ENCODE measurements around the gene HERC4.

The HERC4 gene

DNA sequence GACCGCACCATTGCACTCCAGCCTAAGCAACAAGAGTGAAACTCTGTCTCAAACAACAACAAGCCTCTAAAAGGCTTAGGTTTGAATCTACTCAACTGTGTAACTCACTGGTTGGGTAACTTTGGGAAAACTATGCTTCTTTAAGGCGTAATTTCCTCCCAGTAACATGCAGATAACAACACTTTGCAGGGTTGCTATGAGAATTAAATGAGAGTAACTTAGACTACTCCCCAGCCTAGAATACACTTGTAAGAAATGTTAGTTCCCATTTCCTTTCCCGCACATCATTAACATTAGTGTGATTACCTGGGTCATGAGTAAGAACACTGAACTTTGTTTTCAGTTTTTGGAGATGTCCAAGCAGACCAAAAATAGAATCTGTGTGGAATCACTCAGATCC, 28.8 kb upstream of the HERC4 start:
- no peak for DNase-seq (ENCODE audit: insufficient read length, low spot score)
- TF ChIP-seq POLR2A (IDR thresholded peaks at IDR 0.05; ENCODE audit: low read depth, low read length) = no peak
- peak; percentile 95 for FAIRE-seq

DNA sequence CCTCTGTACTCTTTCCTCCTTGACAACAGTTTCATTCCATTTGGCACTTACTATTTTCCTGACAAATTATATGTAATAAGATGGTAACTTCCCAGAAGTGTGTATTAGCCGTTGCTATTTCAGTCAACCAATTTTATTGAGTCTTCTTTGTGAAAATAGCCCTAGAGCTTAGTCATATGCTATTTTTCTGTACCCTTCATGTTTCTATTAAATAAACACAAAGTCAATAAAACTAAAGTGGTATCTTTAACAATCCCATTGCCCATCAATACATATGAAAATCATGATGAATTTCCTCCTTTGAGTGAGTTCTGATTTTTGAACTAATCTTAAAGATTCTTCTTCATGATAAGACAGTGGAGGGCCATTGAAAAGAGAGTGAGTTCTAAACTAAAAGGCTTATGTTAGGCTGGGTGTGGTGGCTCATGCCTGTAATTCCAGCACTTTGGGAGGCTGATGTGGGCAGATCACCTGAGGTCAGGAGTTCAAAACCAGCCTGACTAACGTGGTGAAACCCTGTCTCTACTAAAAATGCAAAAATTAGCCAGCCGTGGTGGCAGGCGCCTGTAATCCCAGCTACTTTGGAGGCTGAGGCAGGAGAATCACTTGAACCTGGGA, 28.3 kb upstream of the HERC4 start:
- DNase-seq (ENCODE audit: insufficient read length, low spot score) = no peak
- FAIRE-seq = peak; percentile 94
- TF ChIP-seq POLR2A (IDR thresholded peaks at IDR 0.05; ENCODE audit: low read depth, low read length) = no peak

DNA sequence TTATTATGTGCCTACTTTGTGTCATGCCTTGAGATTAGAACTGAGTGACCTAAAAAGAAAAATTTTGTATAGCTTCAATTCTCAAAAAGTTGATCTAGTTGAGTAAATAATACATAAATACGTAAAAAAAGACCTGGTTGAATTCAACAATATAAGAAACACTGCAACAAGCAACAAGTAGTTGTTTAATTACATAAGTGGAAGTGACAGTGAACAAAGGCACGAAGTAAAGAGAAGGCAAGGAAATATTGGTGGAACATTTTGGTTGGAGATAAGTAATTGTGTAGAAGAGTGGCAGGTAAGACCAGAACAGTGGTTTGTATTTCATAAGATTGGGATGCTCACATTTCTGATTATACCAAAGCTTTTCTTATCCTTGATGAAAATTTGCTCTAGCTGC, 26.0 kb upstream of the HERC4 start:
- TF ChIP-seq POLR2A (IDR thresholded peaks at IDR 0.05; ENCODE audit: low read depth, low read length) = no peak
- DNase-seq (ENCODE audit: insufficient read length, low spot score) (no peak), FAIRE-seq (no peak)

DNA sequence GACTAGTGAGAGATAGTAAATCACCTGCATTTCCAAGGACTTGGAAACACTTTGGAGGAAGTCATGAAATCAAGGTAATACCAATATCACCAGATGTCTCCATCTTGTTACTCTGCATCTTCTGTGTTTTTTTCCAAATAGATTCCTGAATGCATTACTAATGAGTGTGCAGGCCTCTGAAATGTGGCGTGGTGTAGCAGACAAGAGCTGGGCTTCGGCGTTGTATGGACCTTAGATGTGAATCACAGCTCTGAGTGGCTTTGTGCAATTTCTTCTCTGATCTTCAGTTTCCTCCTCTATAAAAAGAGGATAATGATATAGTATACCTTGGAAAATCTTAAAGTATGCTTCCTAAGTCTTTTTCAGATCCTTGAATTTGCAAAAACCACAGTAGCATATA, 24.7 kb upstream of the HERC4 start:
- peak; percentile 99 for FAIRE-seq

DNA sequence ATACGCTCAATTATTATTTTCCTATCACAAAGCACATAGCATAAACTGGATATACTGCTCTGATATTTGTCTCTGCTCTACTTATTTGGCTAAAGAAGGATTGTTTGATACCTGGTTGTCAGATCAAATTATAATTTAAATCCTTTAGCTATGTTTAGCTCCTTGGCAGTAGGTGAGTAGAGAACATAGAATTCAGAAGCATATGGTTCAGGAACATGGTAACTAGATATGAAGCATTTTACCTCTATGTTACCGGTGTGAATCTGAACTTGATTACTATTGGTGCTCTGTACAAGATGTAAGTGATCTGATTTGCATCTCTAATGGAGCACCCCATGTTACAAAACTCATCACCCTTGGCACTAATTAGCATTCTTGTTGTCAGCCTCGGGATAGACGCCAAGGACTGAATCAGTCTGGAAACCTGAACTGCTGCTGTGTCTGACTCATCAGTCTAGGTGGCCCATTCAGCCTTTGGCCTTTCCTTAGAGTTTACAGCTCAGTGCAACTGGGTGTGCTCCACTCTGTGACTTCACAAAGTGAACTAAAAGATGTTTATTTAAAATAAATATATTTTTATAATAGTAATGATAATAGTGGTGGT, 21.9 kb upstream of the HERC4 start:
- FAIRE-seq (peak; percentile 100), DNase-seq (ENCODE audit: insufficient read length, low spot score) (peak; percentile 42)
- TF ChIP-seq POLR2A (IDR thresholded peaks at IDR 0.05; ENCODE audit: low read depth, low read length) = no peak

More for the DNA sequence above, 24.7 kb upstream of the HERC4 start:
- TF ChIP-seq POLR2A (IDR thresholded peaks at IDR 0.05; ENCODE audit: low read depth, low read length) = no peak
- DNase-seq (ENCODE audit: insufficient read length, low spot score) = peak; percentile 31

DNA sequence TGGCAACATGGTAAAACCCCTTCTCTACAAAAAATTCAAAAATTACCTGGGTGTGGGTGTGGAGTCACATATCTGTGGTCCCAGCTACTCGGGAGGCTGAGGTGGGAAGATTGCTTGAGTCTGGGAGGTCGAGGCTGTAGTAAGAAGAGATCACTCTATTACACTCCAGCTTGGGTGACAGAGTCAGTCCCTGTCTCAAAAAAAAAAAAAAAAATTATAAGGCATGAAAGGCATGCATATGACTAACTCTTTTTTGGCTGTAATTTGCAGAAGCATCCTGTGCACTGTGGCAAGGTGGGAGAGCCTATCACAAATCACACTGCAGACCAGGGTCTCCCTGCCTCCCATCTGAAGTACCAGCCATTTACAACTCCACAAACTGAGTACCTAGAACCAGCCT, 20.1 kb upstream of the HERC4 start:
- peak; percentile 94 for FAIRE-seq
- no peak for TF ChIP-seq POLR2A (IDR thresholded peaks at IDR 0.05; ENCODE audit: low read depth, low read length)
- DNase-seq (ENCODE audit: insufficient read length, low spot score) = no peak

DNA sequence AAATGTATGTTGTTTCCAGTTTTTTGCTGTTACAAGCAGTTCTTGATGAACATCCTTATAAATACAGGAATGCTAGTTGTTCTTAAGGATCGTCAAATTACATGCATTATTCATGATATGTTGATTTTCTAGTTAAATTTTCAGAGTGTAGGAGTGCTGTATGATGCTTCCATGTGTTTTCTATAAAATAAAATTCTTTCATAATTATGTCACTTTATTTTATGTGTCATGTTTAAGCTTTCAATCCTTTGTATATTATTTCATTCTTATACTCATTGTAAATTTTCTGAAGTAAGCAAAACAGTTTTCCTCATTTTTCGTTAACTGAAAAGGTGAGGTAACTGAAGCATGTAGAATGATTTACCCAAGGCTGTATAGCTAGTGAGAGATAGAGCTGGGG, 17.4 kb upstream of the HERC4 start:
- no peak for DNase-seq (ENCODE audit: insufficient read length, low spot score)
- no peak for FAIRE-seq
- no peak for TF ChIP-seq POLR2A (IDR thresholded peaks at IDR 0.05; ENCODE audit: low read depth, low read length)

DNA sequence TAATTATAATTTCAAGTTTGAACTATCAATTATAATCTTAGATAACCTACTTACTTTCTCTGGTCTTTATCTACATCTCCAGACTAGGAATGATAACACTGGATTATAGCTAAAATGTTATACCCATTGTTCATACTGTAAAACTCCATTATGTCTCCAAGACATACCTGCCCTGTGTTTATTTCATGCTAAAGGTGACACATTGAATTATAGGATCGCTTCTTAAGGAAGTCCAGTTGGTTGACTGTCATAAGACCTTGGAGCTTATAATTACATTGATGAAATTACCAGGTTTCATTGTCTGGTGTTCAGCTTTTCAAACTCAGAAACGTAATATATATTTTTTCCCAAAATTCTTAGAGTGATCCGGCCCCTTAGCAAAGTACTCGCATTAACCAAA, 15.5 kb upstream of the HERC4 start:
- FAIRE-seq (no peak), DNase-seq (ENCODE audit: insufficient read length, low spot score) (no peak)

DNA sequence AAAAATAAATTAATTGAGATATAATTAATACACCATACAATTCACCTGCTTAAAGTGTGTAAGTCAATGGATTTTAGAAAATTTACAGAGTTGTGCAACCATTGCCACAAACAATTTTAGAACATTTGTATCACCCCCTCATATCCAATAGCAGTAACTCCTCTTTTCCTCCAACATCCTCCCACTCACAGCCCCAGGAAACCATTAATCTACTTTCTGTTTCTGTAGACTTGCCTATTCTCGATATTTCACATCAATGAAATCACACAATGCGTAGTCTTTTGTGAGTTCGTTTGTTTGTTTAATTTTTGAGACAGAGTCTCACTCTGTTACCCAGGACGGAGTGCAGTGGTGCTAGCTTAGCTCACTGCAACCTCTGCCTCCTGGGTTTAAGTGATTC, 13.7 kb upstream of the HERC4 start:
- FAIRE-seq = peak; percentile 91
- no peak for DNase-seq (ENCODE audit: insufficient read length, low spot score)
- TF ChIP-seq POLR2A (IDR thresholded peaks at IDR 0.05; ENCODE audit: low read depth, low read length) = no peak

More for the DNA sequence above, 15.5 kb upstream of the HERC4 start:
- TF ChIP-seq POLR2A (IDR thresholded peaks at IDR 0.05; ENCODE audit: low read depth, low read length) = no peak

DNA sequence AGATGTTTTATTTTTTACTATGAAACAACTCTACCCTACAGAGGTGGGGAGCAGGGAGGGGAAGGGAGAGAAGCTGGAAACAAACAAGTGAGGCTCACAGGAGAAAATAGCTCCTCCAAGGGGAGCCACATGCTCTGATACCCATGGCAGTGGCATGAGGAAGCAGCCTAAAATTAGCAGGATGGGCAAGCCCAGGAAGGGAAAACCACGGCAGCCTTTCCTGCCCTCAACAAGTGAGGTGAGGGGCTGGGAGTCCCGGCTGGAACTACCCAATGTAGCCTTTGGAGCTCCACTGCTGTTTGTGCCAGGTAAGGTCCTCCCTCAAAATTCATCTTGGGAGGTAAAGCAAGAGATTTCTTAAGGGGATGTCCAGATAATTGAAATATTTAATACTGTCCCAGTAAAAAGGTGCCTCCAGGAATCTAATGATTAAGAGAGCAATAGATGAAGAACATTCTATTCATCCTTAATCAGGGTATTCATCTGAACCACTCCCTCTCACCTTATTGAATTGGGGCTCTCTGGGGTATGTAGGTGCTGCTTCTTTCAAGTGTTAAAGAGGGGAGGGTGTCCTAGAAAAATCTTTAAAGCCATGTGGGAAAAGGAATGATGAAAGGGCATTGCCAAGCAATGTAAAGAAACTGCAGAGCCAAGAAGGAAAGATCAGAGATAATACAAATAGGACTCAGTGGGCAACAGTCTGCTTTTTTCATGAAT, 12.8 kb upstream of the HERC4 start:
- no peak; the same call in 1 of the 2 replicates for TF ChIP-seq POLR2A (IDR thresholded peaks at IDR 0.05; ENCODE audit: low read depth, low read length)
- FAIRE-seq (peak; percentile 91), DNase-seq (ENCODE audit: insufficient read length, low spot score) (no peak)

DNA sequence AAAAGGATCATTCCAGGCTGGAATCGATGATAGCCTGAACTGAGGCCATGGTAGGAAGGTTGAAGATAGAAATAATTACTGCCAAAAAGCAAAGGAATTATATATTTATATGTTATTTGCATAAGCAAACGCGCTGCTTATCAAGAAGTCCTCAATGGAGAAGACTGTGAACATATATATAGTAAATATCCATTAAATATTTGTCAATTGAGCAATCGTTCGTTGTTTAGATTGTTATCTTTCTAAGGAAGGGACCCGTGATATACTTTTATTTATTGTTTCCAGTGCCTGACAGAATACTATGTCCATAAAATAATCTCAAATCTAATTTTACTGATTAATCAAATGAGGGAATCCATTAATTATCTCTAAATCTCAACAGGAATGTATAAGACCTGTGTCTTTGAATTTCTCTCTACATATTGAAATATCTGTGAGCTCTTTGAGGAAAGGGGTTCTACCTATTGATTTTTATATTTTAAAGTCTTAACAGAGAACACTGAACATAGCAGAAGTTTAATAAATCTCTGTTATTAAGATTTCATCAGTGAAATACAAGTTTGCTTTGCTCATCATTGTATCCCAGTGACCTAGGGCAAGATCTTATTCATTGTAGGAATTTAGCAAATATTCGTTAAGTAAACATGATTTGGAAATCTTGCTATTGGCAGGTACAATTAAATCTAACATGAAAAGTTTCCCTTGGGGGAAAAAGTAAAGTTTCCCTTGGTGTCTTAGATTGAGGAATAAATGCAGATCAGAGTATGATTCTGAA, 12.0 kb upstream of the HERC4 start:
- FAIRE-seq (no peak), DNase-seq (ENCODE audit: insufficient read length, low spot score) (no peak)
- TF ChIP-seq POLR2A (IDR thresholded peaks at IDR 0.05; ENCODE audit: low read depth, low read length) = no peak

DNA sequence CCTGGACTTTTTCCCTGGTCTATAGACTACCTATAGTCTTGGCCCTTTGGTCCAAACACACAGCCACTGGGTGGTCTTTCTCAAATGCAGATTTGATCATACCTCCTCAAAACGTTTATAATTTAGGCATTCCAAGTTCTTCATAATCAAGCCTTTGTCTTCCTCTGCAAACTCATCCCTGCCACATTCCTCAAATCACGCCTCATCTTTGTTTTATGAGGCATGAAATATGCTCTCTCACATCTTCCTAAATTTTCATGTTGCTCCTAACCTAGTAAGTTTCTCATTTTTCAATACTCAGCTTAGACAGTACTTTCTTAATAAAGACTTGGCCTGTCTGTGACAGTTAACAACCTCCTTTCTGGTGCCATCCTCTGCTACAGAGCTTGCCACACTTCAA, 10.9 kb upstream of the HERC4 start:
- DNase-seq (ENCODE audit: insufficient read length, low spot score) (no peak), FAIRE-seq (peak; percentile 98)
- TF ChIP-seq POLR2A (IDR thresholded peaks at IDR 0.05; ENCODE audit: low read depth, low read length) = no peak

DNA sequence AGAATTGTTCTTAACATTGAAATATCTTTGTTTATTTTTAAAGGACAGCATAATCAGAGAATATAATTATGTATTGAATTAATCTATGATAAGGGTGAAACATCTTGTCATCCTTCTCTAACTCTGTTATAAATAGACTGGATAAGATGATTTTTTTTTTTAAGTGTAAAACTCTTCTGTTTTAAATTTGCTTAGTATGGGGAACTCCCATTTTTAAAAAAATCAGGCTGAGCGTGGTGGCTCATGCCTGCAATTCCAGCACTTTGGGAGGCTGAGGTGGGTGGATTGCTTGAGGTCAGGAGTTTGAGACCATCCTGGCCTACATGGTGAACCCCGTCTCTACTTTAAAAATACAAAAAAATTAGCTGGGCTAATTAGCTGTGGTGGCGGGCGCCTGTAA, 9.4 kb upstream of the HERC4 start:
- DNase-seq (ENCODE audit: insufficient read length, low spot score) (no peak), FAIRE-seq (no peak)
- TF ChIP-seq POLR2A (IDR thresholded peaks at IDR 0.05; ENCODE audit: low read depth, low read length) = no peak

DNA sequence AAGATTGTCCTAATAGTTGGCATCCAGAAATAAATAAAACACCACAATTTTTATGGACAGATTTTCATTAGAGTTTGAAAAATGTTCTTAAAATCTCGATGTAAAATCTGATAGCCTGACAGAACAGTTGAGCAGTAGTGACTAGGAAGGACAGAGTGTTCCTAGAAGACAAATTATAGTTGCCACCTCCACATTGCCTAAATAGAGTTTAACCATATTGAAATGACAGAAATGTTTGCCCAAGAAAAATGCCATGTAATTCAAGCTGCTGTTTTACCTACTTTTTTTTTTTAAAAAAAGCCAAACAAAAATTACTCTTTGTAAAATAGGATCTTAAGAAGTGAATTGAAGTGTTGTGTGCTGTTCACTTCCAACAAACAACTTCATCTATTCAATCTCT, 8.9 kb upstream of the HERC4 start:
- FAIRE-seq = no peak

More for the DNA sequence above, 8.9 kb upstream of the HERC4 start:
- no peak for DNase-seq (ENCODE audit: insufficient read length, low spot score)
- no peak for TF ChIP-seq POLR2A (IDR thresholded peaks at IDR 0.05; ENCODE audit: low read depth, low read length)

Measured in H54 (cell line).